HepG2 (cell line): Measurements from ENCODE around the gene UBE2C. TPM values are rescaled to one million over a fixed set of nuclear protein-coding genes. Genes with fewer than 3 reads are reported as not detected.

ENCODE experiments used
- CHD4 ChIP-seq: fragments of 200-600 bp; sonication (generic); IDR thresholded peaks from 2 replicates; pipeline ENCODE4 v1.7.0; 2017; ENCODE audit warnings: mild to moderate bottlenecking, low read length, borderline replicate concordance
- DPF2 ChIP-seq: sonication (generic); formaldehyde crosslinking; IDR thresholded peaks from 2 replicates; pipeline ENCODE4 v1.4.0; 2020; ENCODE audit warnings: mild to moderate bottlenecking, low read depth, missing genetic modification reagents, borderline replicate concordance
- FLYWCH1 ChIP-seq: sonication (generic); formaldehyde crosslinking; IDR thresholded peaks from 2 replicates; pipeline ENCODE4 v1.8.1; 2023; ENCODE audit warnings: mild to moderate bottlenecking, missing genetic modification reagents
- FOXA3 ChIP-seq: IDR thresholded peaks from 2 replicates; pipeline ENCODE4 v1.6.1; 2016; ENCODE audit warnings: missing genetic modification reagents, missing compliant biosample characterization
- HDAC2 ChIP-seq: sonication (generic); formaldehyde crosslinking; IDR thresholded peaks from 2 replicates; pipeline ENCODE4 v1.4.0; 2020; ENCODE audit warnings: missing genetic modification reagents
- HNRNPLL ChIP-seq: fragments of 200-400 bp; formaldehyde crosslinking; IDR thresholded peaks from 2 replicates; pipeline ENCODE4 v1.6.1; 2017; ENCODE audit warnings: mild to moderate bottlenecking, low read depth, low read length; ENCODE audit not compliant: poor library complexity, severe bottlenecking
- LCORL ChIP-seq, 2 experiments: fragments of 450-650 bp in 1 of 2; sonication (generic) in 1 of 2; formaldehyde crosslinking in 1 of 2; IDR thresholded peaks; 2 replicates each; pipeline versions ENCODE4 v1.5.0 to v1.6.1; 2017 to 2020; ENCODE audit warnings: antibody characterized with exemption in 1 of 2, missing genetic modification reagents in 1 of 2
- NFATC3 ChIP-seq: sonication (generic); formaldehyde crosslinking; IDR thresholded peaks from 2 replicates; pipeline ENCODE4 v1.5.1; 2020; ENCODE audit warnings: mild to moderate bottlenecking, missing genetic modification reagents
- PAWR ChIP-seq: sonication (generic); formaldehyde crosslinking; IDR thresholded peaks from 2 replicates; pipeline ENCODE4 v1.4.0; 2020; ENCODE audit warnings: missing genetic modification reagents, mild to moderate bottlenecking, borderline replicate concordance
- PHF8 ChIP-seq: sonication (generic); formaldehyde crosslinking; IDR thresholded peaks from 2 replicates; pipeline ENCODE4 v1.5.0; 2020; ENCODE audit warnings: missing genetic modification reagents
- RORA ChIP-seq: sonication (generic); formaldehyde crosslinking; IDR thresholded peaks from 2 replicates; pipeline ENCODE4 v1.5.0; 2020; ENCODE audit warnings: mild to moderate bottlenecking, missing genetic modification reagents, moderate library complexity
- STAG1 ChIP-seq: sonication (generic); formaldehyde crosslinking; IDR thresholded peaks from 2 replicates; pipeline ENCODE4 v1.4.0; 2020; ENCODE audit warnings: missing genetic modification reagents
- TEAD3 ChIP-seq: optimal IDR thresholded peaks from 2 replicates; pipeline ENCODE3; 2016; ENCODE audit warnings: borderline replicate concordance
- ZFAT ChIP-seq: sonication (generic); formaldehyde crosslinking; conservative IDR thresholded peaks from 2 replicates; pipeline ENCODE4 v1.8.1; 2023; ENCODE audit warnings: missing genetic modification reagents, inconsistent platforms
- ZNF101 ChIP-seq: sonication (generic); formaldehyde crosslinking; IDR thresholded peaks from 2 replicates; pipeline ENCODE4 v1.4.0; 2020; ENCODE audit warnings: mild to moderate bottlenecking, low read depth, missing genetic modification reagents, borderline replicate concordance
- ZNF430 ChIP-seq: sonication (generic); formaldehyde crosslinking; IDR thresholded peaks from 2 replicates; pipeline ENCODE4 v1.9.0; 2021; ENCODE audit warnings: mild to moderate bottlenecking, missing genetic modification reagents
- ZNF530 ChIP-seq: sonication (generic); formaldehyde crosslinking; IDR thresholded peaks from 2 replicates; pipeline ENCODE4 v1.5.0; 2020; ENCODE audit warnings: low read depth, mild to moderate bottlenecking, missing genetic modification reagents
- ZNF614 ChIP-seq: IDR thresholded peaks from 2 replicates; pipeline ENCODE4 v1.6.1; 2018; ENCODE audit warnings: missing biosample characterization, missing genetic modification reagents, inconsistent platforms, borderline replicate concordance
- ZNF768 ChIP-seq: sonication (generic); formaldehyde crosslinking; IDR thresholded peaks from 2 replicates; pipeline ENCODE4 v1.4.0; 2020; ENCODE audit warnings: missing genetic modification reagents
- ZNF777 ChIP-seq: sonication (generic); formaldehyde crosslinking; IDR thresholded peaks from 2 replicates; pipeline ENCODE4 v1.4.0; 2020; ENCODE audit warnings: missing genetic modification reagents
- polyA plus RNA-seq, 8 experiments: library from polyadenylated mRNA; depleted of rRNA in 3 of 8; stranded (reverse) in 7 of 8; unstranded in 1 of 8; fragments of >200 nt; fragmentation: Illumina TruSeq in 4 of 8; extraction: Trizol in 4 of 8; gene quantifications; 2 replicates each; pipeline versions ENCODE4 v1.2.1 to v1.2.3, GENCODE V29; 2011 to 2016; ENCODE audit warnings: low read depth in 4 of 8, missing spikeins in 1 of 8, mixed read lengths in 1 of 8; ENCODE audit not compliant: insufficient read depth in 1 of 8
- total RNA-seq, 5 experiments: library from RNA; depleted of rRNA; stranded (reverse); fragments of >200 nt; fragmentation: Illumina TruSeq; extraction: Trizol; gene quantifications; 2 replicates each; pipeline ENCODE4 v1.2.3, GENCODE V29; 2016; ENCODE audit warnings: low read depth in 1 of 5
- TF ChIP-seq, protein P1 (sequence below): sonication (generic); formaldehyde crosslinking; IDR thresholded peaks from 2 replicates; pipeline ENCODE4 v1.5.0; 2020; ENCODE audit warnings: missing genetic modification reagents, mild to moderate bottlenecking, borderline replicate concordance
- TF ChIP-seq, protein P2 (sequence below): IDR thresholded peaks from 2 replicates; pipeline ENCODE4 v1.6.1; 2016; ENCODE audit warnings: low read depth, missing genetic modification reagents, missing compliant biosample characterization
- TF ChIP-seq, protein P3 (sequence below): sonication (generic); formaldehyde crosslinking; IDR thresholded peaks from 2 replicates; pipeline ENCODE4 v1.4.0; 2020; ENCODE audit warnings: missing genetic modification reagents, mild to moderate bottlenecking, borderline replicate concordance

UBE2C gene
- total and polyA plus RNA-seq, 2 of the 13 experiments (the other 11 are each of a cell fraction or from before 2014, with no cell fraction given) = 100 to 123 TPM

DNA sequence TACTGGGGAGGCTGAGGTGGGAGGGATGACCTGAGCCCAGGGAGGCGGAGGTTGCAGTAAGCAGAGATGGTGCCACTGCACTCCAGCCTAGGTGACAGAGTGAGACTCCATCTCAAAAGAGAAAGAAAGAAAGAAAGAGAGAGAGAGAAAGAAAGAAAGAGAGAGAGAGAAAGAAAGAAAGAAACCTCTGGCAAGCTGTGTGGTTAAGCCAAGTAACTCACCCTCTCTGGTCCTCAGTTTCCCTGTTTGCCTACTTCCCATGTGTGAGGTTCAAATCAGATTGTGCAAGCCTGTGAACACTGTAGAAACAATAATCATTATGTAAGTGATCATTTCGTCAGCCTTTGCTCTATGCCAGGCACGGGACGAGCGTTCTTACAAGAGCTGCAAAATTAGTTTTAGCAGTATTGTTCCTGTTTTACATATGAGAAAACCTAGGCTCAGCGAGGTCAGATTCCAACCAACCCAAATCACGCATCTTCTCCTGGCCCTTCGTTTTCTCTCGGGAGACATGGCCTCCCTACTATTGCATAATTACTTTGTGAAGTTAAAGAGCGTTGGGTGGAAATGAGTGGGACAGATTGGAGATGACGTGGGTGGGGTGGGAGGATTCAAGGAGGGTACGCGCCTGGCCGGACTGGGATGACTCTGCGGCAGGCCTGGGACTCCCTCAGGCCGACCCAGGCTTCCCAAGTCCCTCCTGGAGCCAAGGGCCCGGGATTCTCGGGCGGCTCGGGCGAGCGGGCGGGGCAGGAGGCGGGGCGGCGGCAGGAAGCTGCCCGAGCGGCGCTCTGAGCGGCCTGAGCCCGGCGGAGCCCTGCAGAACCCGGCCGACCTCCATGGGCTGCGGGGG is 20.8 kb downstream of the UBE2C start, which contains the start of gene SNX21 (continued):
- TF ChIP-seq ZNF530 = 0 out of 2 replicates have a peak, but pooled peaks have one; percentile 27
- no peak; the same call in 1 of the 2 replicates for TF ChIP-seq DPF2 (CRISPR knock-in tag)
- TF ChIP-seq NFATC3 = no peak
- TF ChIP-seq RORA = no peak
- TF ChIP-seq ZNF768 (CRISPR knock-in tag) = peak; percentile 90
- no peak for TF ChIP-seq ZNF101 (CRISPR knock-in tag)
- TF ChIP-seq, protein P1, sequence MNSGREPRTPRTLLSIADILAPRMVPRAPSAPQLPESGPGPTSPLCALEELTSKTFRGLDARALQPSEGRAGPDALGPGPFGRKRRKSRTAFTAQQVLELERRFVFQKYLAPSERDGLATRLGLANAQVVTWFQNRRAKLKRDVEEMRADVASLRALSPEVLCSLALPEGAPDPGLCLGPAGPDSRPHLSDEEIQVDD (CRISPR knock-in tag) = peak; percentile 46; the same call in 1 of the 2 replicates
- TF ChIP-seq ZNF614 = peak; percentile 57
- TF ChIP-seq TEAD3 (CRISPR knock-in tag) = peak; percentile 12
- TF ChIP-seq CHD4 = no peak; the same call in 1 of the 2 replicates
- peak; percentile 77; the same call in 1 of the 2 replicates for TF ChIP-seq ZNF430 (CRISPR knock-in tag)
- no peak for TF ChIP-seq PHF8 (CRISPR knock-in tag)
- TF ChIP-seq LCORL (IDR thresholded peaks at IDR 0.05) = peak; percentile 71
- TF ChIP-seq LCORL (CRISPR knock-in tag; IDR thresholded peaks at IDR 0.05) = peak; percentile 84
- TF ChIP-seq, protein P2, sequence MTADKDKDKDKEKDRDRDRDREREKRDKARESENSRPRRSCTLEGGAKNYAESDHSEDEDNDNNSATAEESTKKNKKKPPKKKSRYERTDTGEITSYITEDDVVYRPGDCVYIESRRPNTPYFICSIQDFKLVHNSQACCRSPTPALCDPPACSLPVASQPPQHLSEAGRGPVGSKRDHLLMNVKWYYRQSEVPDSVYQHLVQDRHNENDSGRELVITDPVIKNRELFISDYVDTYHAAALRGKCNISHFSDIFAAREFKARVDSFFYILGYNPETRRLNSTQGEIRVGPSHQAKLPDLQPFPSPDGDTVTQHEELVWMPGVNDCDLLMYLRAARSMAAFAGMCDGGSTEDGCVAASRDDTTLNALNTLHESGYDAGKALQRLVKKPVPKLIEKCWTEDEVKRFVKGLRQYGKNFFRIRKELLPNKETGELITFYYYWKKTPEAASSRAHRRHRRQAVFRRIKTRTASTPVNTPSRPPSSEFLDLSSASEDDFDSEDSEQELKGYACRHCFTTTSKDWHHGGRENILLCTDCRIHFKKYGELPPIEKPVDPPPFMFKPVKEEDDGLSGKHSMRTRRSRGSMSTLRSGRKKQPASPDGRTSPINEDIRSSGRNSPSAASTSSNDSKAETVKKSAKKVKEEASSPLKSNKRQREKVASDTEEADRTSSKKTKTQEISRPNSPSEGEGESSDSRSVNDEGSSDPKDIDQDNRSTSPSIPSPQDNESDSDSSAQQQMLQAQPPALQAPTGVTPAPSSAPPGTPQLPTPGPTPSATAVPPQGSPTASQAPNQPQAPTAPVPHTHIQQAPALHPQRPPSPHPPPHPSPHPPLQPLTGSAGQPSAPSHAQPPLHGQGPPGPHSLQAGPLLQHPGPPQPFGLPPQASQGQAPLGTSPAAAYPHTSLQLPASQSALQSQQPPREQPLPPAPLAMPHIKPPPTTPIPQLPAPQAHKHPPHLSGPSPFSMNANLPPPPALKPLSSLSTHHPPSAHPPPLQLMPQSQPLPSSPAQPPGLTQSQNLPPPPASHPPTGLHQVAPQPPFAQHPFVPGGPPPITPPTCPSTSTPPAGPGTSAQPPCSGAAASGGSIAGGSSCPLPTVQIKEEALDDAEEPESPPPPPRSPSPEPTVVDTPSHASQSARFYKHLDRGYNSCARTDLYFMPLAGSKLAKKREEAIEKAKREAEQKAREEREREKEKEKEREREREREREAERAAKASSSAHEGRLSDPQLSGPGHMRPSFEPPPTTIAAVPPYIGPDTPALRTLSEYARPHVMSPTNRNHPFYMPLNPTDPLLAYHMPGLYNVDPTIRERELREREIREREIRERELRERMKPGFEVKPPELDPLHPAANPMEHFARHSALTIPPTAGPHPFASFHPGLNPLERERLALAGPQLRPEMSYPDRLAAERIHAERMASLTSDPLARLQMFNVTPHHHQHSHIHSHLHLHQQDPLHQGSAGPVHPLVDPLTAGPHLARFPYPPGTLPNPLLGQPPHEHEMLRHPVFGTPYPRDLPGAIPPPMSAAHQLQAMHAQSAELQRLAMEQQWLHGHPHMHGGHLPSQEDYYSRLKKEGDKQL = no peak
- TF ChIP-seq FLYWCH1 = no peak
- peak; percentile 62 for TF ChIP-seq HNRNPLL
- TF ChIP-seq, protein P3, sequence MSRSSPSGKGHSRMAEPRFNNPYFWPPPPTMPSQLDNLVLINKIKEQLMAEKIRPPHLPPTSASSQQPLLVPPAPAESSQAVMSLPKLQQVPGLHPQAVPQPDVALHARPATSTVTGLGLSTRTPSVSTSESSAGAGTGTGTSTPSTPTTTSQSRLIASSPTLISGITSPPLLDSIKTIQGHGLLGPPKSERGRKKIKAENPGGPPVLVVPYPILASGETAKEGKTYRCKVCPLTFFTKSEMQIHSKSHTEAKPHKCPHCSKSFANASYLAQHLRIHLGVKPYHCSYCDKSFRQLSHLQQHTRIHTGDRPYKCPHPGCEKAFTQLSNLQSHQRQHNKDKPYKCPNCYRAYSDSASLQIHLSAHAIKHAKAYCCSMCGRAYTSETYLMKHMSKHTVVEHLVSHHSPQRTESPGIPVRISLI = 0 out of 2 replicates have a peak, but pooled peaks have one; percentile 16
- TF ChIP-seq STAG1 (CRISPR knock-in tag) = peak; percentile 10; the same call in 1 of the 2 replicates
- no peak for TF ChIP-seq PAWR (CRISPR knock-in tag)
- no peak; the same call in none of the 2 replicates for TF ChIP-seq HDAC2 (CRISPR knock-in tag)
- TF ChIP-seq ZFAT (CRISPR knock-in tag) = 0 out of 2 replicates have a peak, but pooled peaks have one; percentile 18
- no peak for TF ChIP-seq ZNF777 (CRISPR knock-in tag)
- TF ChIP-seq FOXA3 (CRISPR knock-in tag) = peak; percentile 27
